ENCODE data around the gene G6PC2.
"Not testable (repeated sequence)": the region's sequence is repeated elsewhere in the genome, so short reads cannot be mapped to it uniquely, and the experiment has no call there.

Gene G6PC2

DNA sequence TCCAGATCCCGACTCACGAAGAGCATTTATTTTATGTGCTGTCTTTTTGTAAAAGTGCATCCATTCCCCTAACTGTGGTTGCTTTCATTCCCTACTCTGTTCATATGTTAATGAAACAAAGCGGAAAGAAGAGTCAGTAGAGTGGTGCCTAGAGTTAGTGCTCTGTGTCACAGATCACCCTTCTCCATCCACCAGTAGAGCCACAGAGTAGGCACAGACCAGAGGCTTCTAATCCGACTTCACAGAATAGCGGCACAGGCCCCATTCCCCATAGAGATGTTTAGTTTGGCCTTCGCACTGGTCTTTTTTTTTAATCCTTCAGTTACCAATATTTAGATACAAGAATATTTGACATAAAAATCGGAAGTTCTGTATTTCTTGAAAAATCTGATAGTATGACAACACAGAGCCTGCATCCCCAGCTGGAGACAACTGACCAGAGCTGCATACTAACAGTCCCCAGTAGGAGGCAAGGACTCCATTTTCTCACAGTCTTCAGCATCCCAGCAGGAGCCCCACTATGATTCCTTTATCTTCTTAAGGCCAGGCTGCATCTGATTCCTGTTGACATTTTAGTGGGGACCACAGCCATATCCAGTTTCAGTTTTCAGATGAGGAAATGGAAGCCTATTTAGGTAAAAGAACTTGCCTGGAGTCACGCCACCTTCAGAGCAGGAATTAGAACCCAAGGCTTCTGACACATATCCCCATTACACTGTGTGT is 7.0 kb downstream of the G6PC2 start:
- no peak for DNase-seq (ENCODE audit: low read depth)

DNA sequence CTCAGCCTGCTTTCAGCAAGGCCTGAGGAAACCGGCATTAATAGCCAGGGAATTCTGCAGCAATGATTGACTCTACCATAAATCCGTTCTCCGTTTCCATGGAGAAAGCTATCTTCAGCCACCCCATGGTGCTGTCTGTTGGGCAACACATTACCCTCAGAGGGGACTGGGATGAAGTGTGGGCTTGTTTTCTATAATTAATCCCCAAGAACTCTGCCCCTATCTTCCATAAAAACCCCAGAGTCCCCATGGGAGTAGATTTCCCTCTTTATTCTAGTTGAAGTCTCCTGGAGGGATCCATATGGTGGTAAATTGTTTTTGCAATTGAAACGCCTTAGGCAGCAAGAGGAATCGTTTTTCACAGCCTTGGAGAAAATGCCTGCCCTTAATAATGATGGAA is 9.2 kb downstream of the G6PC2 start:
- DNase-seq (ENCODE audit: low read depth) = no peak

GRCh38 chr2:168912466-168912865 is 11.4 kb downstream of the G6PC2 start:
- DNase-seq (ENCODE audit: low read depth) = no peak

DNA sequence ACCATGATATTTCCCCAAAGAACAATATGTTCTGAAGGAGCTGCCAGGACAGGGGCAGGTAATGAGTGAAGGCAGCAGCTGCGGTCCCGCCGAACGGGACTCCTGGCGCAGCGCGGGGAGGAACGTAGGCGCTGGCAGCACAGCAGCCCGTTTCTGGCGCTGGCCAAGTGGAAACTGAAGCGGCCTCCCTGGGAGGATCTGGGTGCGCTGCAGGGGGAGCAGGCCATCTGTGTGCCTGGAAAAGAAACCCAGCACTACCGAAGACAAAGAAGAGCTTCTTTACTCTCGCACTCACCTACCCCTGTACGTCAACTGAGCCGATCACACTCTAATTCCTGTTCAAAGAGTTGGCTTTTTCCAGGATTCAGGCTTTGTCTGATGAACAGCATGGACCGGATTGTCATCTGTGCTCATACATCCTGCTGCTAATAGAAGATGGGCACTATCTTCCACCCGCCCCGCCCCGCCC is 11.8 kb downstream of the G6PC2 start:
- no peak for DNase-seq (ENCODE audit: low read depth)

DNA sequence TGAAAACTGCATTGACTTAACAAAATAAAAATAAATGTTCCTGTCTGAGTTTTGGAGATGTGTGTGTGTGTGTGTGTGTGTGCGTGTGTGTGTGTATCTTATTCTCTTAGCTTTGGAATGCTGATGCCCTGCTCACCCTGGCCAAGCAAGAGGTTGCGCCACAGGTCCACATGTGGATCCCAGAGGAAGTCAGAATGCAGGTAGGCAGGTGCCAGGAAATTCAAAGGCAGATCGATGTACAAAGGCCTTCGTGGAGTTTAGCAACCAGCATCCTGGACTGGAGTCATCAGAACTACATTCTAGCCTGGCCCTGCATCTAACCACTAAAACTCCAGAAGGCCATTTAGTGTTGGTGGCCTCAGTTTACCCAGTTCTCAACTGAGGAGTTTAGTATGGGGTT is 12.4 kb downstream of the G6PC2 start:
- no peak for DNase-seq (ENCODE audit: low read depth)

GRCh38 chr2:168915441-168916330 is 14.6 kb downstream of the G6PC2 start:
- DNase-seq (ENCODE audit: low read depth) = no peak

DNA sequence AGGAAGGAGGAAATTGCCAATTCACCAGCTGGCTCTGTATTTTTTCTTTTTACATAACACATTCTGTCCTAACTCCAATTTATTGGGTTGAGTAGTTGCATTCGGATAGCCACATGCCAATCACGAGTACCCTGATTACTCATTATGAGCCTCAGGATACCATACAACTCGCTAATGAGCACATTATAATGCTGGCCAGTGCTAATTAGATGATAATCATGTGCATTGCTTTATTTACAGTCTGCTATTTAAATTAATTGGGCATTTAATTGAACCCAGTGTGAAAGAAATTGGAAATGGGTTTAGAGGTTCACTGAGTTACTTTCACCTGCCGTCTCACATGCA is 15.2 kb downstream of the G6PC2 start:
- DNase-seq (ENCODE audit: low read depth) = no peak

- DNase-seq (ENCODE audit: low read depth) = no peak
Observed at GRCh38 chr2:168920504-168921157, 19.5 kb downstream of the G6PC2 start.

DNA sequence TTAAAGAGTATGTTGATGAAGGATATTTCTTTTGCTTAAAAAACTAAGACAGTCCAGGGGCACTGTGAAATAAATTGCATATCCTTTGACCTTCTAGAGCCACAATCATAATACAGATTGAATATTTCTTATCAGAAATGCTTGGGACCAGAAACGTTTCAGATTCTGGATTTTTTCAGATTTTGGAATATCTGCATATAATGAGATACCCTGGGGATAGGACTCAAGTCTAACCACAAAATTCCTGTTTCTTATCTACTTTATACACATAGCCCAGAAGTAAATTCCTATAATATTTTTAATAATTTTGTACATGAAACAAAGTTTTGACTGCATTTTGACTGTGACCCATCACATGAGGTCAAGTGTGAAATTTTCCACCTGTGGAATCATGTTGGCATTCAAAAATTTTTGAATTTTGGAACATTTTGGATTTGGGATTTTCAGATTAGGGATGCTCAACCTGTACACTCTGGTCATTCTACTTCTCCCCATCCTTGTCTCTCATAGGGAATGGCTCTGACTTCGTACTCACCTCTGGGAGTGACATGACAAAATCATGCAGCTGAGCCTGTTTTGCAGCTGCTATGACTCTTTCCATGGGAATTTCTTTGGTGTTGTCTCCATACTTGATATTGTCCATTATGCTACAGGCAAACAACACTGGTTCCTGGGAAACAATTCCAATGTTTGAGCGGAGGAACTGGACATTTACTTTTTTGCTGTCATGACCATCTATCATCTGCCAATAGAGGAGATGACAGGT is 25.7 kb downstream of the G6PC2 start:
- no peak for DNase-seq (ENCODE audit: low read depth)

- DNase-seq (ENCODE audit: low read depth) = no peak
Observed at GRCh38 chr2:168928113-168928831, 27.2 kb downstream of the G6PC2 start.

DNA sequence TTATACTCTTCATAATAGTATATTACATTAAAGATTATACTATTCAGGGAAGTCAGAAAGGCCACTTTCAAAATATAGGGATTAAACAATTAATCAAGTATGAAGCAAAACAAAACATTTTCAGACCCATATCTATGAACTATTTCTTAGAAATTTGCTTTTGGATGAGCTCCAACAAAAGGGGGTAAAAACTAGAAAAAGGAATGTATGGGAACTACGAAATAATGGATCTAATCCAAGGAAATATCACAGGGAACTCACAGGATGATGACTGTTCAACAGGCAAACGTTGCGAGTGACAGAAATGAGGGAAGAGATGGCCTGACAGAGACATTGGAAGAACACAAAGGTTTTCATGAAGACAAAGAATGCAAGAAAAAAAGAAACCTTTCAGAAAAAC is 27.9 kb downstream of the G6PC2 start:
- DNase-seq (ENCODE audit: low read depth) = no peak

DNA sequence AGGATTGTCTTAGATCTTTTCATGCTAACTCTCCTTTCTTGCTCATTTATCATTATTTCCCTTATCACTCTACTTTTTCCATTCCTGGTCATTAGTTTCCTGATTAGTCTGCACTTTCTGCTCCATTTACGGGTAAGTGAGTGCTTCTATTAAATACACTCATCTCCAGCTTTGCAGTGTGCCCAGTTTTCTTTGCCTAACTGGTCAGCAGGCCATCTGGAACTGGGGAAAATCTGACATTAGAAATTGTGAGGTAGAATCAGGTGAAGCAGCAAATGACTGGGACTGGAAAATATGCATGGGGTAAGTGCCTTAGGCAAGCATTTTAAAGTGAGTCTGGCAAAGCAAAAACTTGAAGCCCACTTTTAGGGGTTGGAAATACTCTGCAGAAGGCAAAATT is 29.2 kb downstream of the G6PC2 start:
- no peak for DNase-seq (ENCODE audit: low read depth)

- not testable (repeated sequence) for DNase-seq (ENCODE audit: low read depth)
Observed at GRCh38 chr2:168932174-168932573, 31.1 kb downstream of the G6PC2 start.

GRCh38 chr2:168934826-168935225 is 33.7 kb downstream of the G6PC2 start:
- DNase-seq (ENCODE audit: low read depth) = no peak

DNA sequence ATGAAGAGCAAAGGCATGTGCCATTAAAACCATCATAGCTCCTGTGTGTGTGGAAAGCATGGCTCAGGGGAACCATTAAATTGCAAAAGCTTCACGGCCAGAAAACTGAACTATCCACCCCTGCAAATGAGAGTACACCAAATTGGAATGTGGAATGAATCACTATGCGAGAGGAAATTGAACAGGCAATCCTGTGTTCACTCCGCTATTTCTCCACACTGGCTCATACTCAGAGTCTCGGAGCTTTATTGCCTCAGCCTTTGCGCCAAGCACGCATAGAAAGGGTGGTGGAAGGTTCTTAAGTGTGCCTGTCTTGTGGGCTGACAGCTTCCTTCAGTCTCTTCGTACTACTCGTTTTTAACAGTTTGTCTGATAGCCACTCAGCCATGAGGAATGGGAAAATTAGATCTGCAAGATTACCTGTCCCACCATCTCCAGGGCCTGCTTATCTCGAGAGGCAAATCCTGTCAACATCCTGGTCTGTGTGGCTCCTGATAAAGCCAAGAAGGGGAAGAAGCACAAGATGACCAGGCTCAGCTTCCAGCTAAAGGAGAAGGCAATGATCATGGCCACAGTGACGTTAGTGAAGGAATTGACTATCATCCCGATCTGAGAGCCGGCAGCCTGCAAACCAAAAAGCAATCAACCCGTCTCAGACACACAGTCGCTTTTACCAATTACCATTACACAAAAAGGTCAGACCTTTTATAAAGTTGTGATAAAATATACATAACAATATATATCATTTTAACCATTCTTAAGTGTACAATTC is 34.9 kb downstream of the G6PC2 start:
- no peak for DNase-seq (ENCODE audit: low read depth)

DNA sequence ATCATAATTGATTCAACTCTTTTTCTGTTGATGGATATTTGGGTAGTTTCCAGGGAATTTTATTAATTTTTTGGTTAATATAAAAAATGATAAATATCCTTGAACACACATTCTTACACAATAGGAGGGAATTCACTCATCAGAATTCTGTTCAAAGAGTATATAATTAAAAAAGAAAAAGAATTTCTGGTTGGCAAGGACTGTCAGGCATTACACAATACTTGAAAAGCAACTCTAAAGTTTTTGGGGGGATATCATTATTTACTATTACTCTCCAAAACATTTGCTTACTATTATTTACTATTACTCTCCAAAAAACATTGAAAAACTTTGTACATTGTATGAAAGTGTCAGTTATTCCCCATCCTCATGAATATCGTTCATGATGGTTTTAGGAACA is 38.0 kb downstream of the G6PC2 start:
- DNase-seq (ENCODE audit: low read depth) = no peak

DNA sequence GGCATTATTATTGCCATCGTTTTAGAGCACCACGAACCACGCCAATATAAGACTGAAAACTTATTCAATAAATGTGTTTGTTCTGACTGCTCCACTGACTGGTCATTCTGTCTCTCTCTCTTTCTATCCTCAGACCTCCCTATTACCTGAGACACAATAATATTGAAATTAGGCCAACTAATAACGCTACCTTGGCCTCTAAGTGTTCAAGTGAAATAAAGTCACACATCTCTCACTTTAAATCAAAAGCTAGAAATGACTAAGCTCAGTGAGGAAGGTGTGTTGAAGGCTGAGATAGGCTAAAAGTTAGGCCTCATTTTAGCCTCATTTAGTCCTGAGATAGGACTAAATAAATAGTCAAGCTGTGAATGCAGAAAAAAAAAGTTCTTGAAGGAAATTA is 38.8 kb downstream of the G6PC2 start:
- no peak for DNase-seq (ENCODE audit: low read depth)

DNA sequence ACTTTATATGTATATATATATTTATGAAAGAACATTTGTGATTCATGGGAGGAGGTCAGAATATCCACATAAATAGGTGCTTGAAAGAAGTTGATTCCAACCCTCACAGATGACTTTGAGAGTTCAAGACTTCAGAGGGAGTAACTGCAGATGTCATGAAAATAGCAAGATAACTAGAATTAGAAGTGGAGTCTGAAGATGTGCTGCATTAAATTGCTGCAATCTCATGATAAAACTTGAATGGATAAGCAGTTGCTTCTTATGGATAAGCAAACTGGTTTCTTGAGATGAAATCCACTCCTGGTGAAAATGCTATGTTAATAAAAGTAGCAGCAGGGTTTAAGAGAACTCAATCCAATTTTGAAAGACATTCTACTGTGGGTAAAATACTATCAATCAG is 40.2 kb downstream of the G6PC2 start:
- DNase-seq (ENCODE audit: low read depth) = no peak

DNA sequence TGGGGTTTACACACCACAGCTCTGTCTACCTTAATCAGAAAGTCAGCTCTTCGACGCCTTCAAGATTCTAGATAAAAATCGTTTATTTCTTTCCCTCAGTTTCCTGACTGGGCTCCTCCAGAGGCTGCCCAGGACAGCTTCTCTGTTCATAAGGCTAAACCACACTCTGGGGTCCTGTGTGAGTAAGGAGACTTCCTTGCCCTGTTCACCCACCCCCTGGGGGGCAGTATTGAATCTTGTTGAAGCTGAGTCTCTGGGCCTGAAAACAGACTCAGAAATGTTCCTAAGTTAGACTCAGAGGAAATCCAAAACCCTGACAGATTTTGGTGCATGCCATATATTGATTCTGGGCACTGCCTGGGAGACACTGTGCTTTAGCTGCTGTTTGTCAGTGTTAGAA is 43.0 kb downstream of the G6PC2 start:
- DNase-seq (ENCODE audit: low read depth) = no peak

GRCh38 chr2:168945508-168945907 is 44.4 kb downstream of the G6PC2 start:
- DNase-seq (ENCODE audit: low read depth) = no peak

Measured in activated T-cell treated with anti-CD3 and anti-CD28 coated beads for 1 hour (primary cell).